GM20431 (cell line): ENCODE results near the gene SOX15.

Experiments used
- in situ Hi-C: fragments of 300-500 bp; cut with MseI, MboI; formaldehyde crosslinking; loops from one replicate; pipeline ENCODE4 v1.15.0; 2020; ENCODE audit warnings: low sequenced_read_pairs; ENCODE audit not compliant: unreplicated experiment

The SOX15 gene

DNA sequence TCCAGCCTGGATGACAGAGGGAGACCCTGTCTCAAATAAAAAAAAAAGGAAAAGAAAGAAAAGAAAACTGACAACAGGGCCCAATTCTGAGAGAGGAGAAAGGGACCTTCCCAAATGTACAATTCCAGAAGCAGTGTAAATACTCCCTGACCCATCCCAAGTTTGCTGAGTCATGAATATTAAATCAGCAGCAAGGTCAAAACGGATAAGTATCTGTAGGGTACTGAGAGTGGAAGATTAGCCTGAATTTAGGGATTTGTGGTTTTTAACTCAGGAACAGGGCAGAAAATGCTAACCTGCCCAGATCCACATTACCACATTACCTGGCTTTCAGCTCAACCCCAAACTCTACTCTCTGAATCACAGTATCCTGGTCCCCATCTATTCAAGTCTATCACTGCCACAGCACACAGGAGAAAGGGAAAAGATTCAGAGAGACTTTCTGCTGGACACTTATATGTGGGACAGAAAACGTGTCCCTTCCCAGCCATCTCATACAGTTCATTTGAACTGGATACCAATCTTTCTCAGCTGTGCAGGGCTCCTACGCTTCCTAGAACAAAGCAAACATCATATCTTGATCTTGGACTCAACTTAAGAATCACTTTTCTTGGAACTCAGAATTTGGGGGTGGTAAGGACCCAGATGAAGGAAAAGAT, 21.9 kb upstream of the SOX15 start:
- in situ Hi-C loops = no loop called here

- in situ Hi-C loops = no loop called here
Measured at GRCh38 chr17:7610641-7611040, 20.7 kb upstream of the SOX15 start.

GRCh38 chr17:7606280-7606679, 16.4 kb upstream of the SOX15 start:
- in situ Hi-C loops = no loop called here

DNA sequence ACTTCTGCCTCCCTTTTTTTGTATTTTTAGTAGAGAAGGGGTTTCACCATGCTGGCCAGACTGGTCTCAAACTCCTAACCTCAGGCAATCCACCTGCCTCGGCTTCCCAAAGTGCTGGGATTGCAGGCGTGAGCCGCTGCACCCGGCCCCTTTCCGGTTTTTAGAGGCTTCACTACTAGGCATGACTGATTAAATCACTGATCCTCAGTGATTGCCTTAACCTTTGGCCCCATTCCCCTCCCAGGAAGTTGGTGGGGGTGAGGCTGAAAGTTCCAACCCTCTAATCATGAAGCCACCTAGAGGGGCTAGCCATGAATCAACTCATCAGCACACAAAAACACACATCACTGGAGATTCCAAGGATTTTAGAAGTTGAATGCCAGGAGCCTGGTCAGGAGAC, 7.7 kb upstream of the SOX15 start:
- in situ Hi-C loops = loop anchor here (25.0 kb wide), 1 partner anchor 560 kb away; the partner anchor contains the start of genes SLC16A11 and SLC16A13

DNA sequence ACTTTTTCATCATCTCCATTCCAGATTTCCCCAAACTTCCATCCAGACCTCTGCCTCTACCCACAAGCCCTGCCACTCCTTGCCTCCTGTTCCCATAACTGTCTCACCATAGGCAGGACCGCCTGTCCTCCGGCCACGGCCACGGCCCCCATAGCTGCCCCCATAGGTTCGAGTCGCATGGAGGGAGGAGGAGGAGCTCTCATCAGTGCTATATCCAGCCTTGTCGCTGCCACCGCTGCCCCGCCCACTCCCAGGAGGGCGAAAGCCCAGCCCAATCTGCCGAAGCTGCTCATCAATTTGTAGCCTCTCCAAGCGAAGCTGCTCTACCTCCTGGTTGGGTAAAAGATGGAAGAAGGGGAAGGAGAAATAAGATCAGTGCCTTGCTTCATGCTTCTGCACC, 3.4 kb upstream of the SOX15 start:
- in situ Hi-C loops = loop anchor here (25.0 kb wide), 1 partner anchor 556 kb away; the partner anchor contains the start of genes SLC16A11 and SLC16A13

DNA sequence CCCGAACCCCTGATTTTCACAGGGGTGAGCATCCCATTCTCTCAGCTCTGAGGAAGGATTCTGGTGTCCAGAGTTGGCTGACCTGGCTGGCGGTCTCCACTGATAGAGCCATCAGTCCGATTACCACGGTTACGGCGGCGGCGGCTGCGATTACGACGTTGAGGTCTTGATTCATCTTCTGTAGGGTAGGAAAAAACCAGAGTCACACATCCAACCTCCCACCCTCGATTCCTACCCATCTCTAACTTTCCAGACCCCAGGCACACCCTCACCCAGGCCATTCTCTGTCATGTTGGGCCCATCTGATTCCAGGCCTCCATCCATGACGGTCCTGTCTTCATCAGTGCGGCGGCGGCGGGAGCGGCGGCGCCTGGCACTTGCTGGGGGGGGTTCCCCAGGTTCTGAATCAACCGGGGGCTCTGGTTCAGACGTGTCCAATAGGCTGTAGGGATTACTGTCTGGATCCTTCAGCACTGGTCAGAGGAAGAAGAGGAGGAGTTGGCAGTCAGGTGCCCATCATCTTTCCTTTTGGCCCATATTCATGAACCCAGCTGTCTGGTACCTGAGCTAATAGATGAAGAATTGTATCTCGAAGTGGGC, 2.6 kb upstream of the SOX15 start:
- in situ Hi-C loops = loop anchor here (25.0 kb wide), 1 partner anchor 555 kb away; the partner anchor contains the start of genes SLC16A11 and SLC16A13

- in situ Hi-C loops = loop anchor here (25.0 kb wide), 1 partner anchor 554 kb away; the partner anchor contains the start of genes SLC16A11 and SLC16A13
Measured at GRCh38 chr17:7591596-7591995, 1.7 kb upstream of the SOX15 start.

DNA sequence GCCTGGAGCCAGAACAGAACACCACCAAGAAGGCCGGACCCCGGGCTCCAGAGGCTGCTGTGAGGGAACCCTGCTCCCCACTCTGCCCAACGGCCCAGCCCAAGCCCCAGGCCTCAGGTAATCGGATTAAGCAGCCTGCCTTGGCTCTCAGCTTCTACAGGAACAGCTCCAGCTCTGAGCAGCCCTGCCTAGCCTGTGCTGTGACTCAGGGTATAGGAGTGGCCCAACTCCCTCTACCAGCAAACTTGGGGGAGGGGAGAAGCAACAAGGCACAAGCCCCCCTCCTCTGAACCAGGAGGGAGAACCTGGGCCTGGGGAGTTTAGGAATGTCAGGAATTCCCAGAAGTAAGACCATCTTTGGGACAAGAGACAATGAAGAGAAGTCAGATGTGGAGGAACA, 849 bp upstream of the SOX15 start:
- in situ Hi-C loops = loop anchor here (25.0 kb wide), 1 partner anchor 553 kb away; the partner anchor contains the start of genes SLC16A11 and SLC16A13

GRCh38 chr17:7589204-7589868, 558 bp downstream of the SOX15 start:
- in situ Hi-C loops = loop anchor here (25.0 kb wide), 1 partner anchor 552 kb away; the partner anchor contains the start of genes SLC16A11 and SLC16A13

- in situ Hi-C loops = loop anchor here (25.0 kb wide), 1 partner anchor 551 kb away; the partner anchor contains the start of genes SLC16A11 and SLC16A13
Measured at GRCh38 chr17:7588553-7589203, 1.2 kb downstream of the SOX15 start.

GRCh38 chr17:7587420-7588151, 2.3 kb downstream of the SOX15 start:
- in situ Hi-C loops = loop anchor here (25.0 kb wide), 1 partner anchor 550 kb away; the partner anchor contains the start of genes SLC16A11 and SLC16A13

DNA sequence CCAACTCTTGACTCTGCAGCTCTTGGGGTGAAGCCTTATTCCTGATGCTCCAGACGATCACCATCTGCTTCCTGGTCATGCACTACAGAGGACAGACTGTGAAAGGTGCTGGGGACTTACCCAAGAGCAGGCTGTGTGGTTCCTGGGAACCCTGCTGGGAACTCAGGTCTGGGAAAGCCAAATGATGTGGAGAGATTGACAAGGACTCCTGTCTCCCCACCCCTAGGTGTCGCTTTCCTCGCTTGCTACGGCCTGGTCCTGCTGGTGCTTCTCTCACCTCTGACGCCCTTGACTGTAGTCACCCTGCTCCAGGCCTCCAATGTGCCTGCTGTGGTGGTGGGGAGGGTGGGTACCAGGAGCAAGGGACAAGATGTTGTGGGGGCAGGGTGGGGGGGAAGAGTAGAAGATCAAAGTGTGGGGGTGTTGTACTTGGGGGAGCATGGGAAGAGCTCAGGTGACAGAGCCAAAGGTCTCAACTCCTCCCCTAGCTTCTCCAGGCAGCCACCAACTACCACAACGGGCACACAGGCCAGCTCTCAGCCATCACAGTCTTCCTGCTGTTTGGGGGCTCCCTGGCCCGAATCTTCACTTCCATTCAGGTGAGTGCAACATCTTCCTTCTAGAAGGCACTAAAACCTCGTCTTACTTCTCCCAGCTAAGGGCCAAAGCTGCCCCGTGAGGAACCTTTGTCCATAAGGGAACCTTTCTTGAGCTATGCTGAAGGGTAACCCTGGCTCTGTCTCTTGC, 3.0 kb downstream of the SOX15 start:
- in situ Hi-C loops = loop anchor here (25.0 kb wide), 1 partner anchor 550 kb away; the partner anchor contains the start of genes SLC16A11 and SLC16A13

- in situ Hi-C loops = loop anchor here (25.0 kb wide), 1 partner anchor 546 kb away; the partner anchor contains the start of genes SLC16A11 and SLC16A13
Measured at GRCh38 chr17:7583253-7584109, 6.4 kb downstream of the SOX15 start, which contains the start of gene MPDU1. Gene MPDU1 (plus strand): TSS chr17:7583852. CDS start chr17:7583863, 11 bp downstream.

DNA sequence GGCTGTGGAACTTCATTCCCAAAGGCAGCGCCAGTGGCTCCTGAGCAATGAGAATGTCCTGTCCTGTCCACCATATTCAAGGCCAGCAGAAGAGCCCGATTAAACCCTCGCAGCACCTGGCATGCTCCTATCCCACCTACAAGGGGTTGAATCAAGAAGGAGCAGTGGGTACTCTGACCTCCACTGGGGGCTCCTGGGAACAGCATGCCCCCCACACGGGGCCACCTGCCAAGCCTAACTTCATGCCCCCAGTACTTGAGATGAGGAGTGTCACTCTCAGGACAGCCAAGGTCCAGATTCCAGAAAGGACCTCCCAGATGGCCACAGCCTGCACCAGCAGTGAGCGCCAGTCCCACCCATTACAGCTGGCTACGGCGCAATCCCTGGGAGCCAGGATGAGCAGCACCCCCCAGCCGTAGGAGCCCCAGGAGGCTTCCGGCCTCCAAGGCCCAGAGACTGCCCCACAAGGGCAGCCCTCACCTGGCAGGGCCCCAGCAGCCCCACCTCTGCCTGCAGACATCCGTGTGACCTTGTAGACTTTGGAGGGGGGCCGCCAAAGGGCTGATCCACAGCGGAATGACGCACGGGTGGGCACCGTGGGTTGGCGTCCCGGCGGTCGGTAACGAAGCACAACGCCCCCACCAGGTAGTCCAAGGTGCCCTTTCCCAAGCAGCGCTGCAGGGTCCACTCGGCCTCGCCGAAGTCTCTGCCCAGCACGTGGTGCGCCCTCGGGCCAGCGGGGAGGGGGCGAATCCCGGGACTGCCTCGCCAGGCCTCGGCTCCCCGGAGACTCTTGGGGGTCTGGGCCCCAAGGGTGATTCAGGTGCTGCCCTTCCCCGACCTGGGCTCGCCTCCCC, 7.3 kb downstream of the SOX15 start:
- in situ Hi-C loops = loop anchor here (25.0 kb wide), 1 partner anchor 545 kb away; the partner anchor contains the start of genes SLC16A11 and SLC16A13

DNA sequence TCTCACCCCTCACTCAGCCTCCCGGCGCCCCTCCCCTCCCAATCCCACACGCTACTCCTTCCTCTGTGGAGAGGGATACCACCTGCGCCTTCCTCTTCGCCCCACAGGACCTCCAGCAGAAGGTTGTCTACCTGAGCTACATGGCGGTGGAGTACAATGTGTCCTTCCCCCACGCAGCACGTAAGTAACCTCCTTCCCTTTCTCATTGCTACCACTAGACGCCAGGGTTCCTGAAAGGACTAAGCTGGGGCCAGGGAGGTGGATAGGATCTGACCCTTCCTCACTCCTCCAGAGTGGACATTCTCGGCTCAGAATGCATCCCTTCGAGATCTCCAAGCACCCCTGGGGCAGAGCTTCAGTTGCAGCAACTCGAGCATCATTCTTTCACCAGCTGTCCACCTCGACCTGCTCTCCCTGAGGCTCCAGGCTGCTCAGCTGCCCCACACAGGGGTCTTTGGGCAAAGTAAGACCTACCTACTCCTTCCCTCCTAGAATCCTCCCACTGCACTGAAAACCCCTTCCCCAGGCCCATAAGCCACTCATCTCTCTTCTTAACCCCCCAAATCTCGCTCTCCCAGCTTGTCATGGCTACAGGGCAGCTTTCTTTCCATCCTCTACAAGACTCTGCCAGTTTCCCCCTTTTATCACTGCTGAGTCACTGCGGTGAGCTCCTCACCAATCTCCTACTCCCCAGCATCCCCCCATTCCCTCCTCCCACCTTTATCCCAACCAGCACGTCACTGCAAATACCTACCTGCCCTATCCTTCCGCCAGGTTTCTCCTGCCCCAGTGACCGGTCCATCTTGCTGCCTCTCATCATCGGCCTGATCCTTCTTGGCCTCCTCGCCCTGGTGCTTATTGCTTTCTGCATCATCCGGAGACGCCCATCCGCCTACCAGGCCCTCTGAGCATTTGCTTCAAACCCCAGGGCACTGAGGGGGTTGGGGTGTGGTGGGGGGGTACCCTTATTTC, 9.0 kb downstream of the SOX15 start:
- in situ Hi-C loops = loop anchor here (25.0 kb wide), 1 partner anchor 544 kb away; the partner anchor contains the start of genes SLC16A11 and SLC16A13
